COLO668 (cell line): ENCODE measurements around the gene CACNA1A.

Experiments
- DNase-seq: peaks from one replicate; lab custom pipeline; 2025; ENCODE audit not compliant: unreplicated experiment; lab: John Stamatoyannopoulos, UW

CACNA1A gene

GRCh38 chr19:13493516-13494310 lies 12.6 kb downstream of the CACNA1A start:
- no peak for DNase-seq

GRCh38 chr19:13492128-13492527 lies 14.2 kb downstream of the CACNA1A start:
- DNase-seq = no peak

GRCh38 chr19:13487985-13488384 lies 18.3 kb downstream of the CACNA1A start:
- no peak for DNase-seq

- DNase-seq = no peak
Observed at GRCh38 chr19:13484166-13484565, 22.1 kb downstream of the CACNA1A start.

GRCh38 chr19:13483215-13483614 lies 23.1 kb downstream of the CACNA1A start:
- no peak for DNase-seq

GRCh38 chr19:13478576-13478975 lies 27.7 kb downstream of the CACNA1A start:
- no peak for DNase-seq

GRCh38 chr19:13476071-13476470 lies 30.2 kb downstream of the CACNA1A start:
- no peak for DNase-seq

- DNase-seq = no peak
Observed at GRCh38 chr19:13475044-13475443, 31.2 kb downstream of the CACNA1A start.

- no peak for DNase-seq
Observed at GRCh38 chr19:13466697-13467096, 39.6 kb downstream of the CACNA1A start.

GRCh38 chr19:13463296-13463695 lies 43.0 kb downstream of the CACNA1A start:
- no peak for DNase-seq

GRCh38 chr19:13461536-13461935 lies 44.7 kb downstream of the CACNA1A start:
- no peak for DNase-seq

GRCh38 chr19:13460045-13460444 lies 46.2 kb downstream of the CACNA1A start:
- no peak for DNase-seq

GRCh38 chr19:13459351-13459750 lies 46.9 kb downstream of the CACNA1A start:
- no peak for DNase-seq

- no peak for DNase-seq
Observed at GRCh38 chr19:13451434-13451995, 54.8 kb downstream of the CACNA1A start.

- no peak for DNase-seq
Observed at GRCh38 chr19:13447978-13448377, 58.3 kb downstream of the CACNA1A start.

GRCh38 chr19:13441810-13442512 lies 64.3 kb downstream of the CACNA1A start:
- no peak for DNase-seq

GRCh38 chr19:13437919-13438618 lies 68.2 kb downstream of the CACNA1A start:
- no peak for DNase-seq

GRCh38 chr19:13436352-13436751 lies 69.9 kb downstream of the CACNA1A start:
- no peak for DNase-seq

GRCh38 chr19:13430790-13431582 lies 75.3 kb downstream of the CACNA1A start:
- peak; percentile 18 for DNase-seq

- DNase-seq = no peak
Observed at GRCh38 chr19:13429563-13429962, 76.7 kb downstream of the CACNA1A start.

- no peak for DNase-seq
Observed at GRCh38 chr19:13428352-13428751, 77.9 kb downstream of the CACNA1A start.
